Smooth muscle cell (in vitro differentiated cells): Measurements from ENCODE around the gene PRPF31. TPM values are rescaled to one million over a fixed set of nuclear protein-coding genes. Genes with fewer than 3 reads are reported as not detected.

ENCODE experiments used
- DNase-seq: peaks from one replicate; lab custom pipeline; 2025; ENCODE audit not compliant: unreplicated experiment; lab: John Stamatoyannopoulos, UW
- H2AFZ ChIP-seq: fragments of 200-600 bp; sonication (generic); 2 replicates; pipeline ENCODE4 v1.6.0; 2016; ENCODE audit warnings: antibody characterized with exemption, low read depth, mild to moderate bottlenecking
- H3F3A ChIP-seq: fragments of 200-600 bp; sonication (generic); 2 replicates; pipeline ENCODE4 v1.6.0; 2017; ENCODE audit warnings: antibody characterized with exemption, low read depth
- H3K27ac ChIP-seq: fragments of 200-600 bp; sonication (generic); 2 replicates; pipeline ENCODE4 v1.5.1; 2016; ENCODE audit warnings: low read depth, mild to moderate bottlenecking
- H3K27me3 ChIP-seq: fragments of 200-600 bp; sonication (generic); 2 replicates; pipeline ENCODE4 v1.6.1; 2016; ENCODE audit warnings: low read depth, mild to moderate bottlenecking
- H3K36me3 ChIP-seq: fragments of 200-600 bp; sonication (generic); 2 replicates; pipeline ENCODE4 v1.5.1; 2016; ENCODE audit warnings: low read depth
- H3K4me1 ChIP-seq: fragments of 200-600 bp; sonication (generic); 2 replicates; pipeline ENCODE4 v1.5.1; 2016; ENCODE audit warnings: low read depth
- H3K4me2 ChIP-seq: fragments of 200-600 bp; sonication (generic); 2 replicates; pipeline ENCODE4 v1.6.0; 2016; ENCODE audit warnings: mild to moderate bottlenecking
- H3K4me3 ChIP-seq: fragments of 200-600 bp; sonication (generic); 2 replicates; pipeline ENCODE4 v1.5.1; 2016; ENCODE audit warnings: mild to moderate bottlenecking
- H3K79me2 ChIP-seq: fragments of 200-600 bp; sonication (generic); 2 replicates; pipeline ENCODE4 v1.6.0; 2016; ENCODE audit warnings: low read depth, mild to moderate bottlenecking
- H3K9ac ChIP-seq: fragments of 200-600 bp; sonication (generic); 2 replicates; pipeline ENCODE4 v1.6.0; 2016; ENCODE audit warnings: low read depth
- H3K9me3 ChIP-seq: fragments of 200-600 bp; sonication (generic); replicated peaks from 2 replicates; pipeline ENCODE4 v1.5.1; 2016; ENCODE audit warnings: low read depth
- H4K20me1 ChIP-seq: fragments of 200-600 bp; sonication (generic); 2 replicates; pipeline ENCODE4 v1.6.0; 2016; ENCODE audit warnings: low read depth
- CTCF ChIP-seq: fragments of 200-600 bp; sonication (generic); IDR thresholded peaks from 2 replicates; pipeline ENCODE4 v1.5.1; 2017; ENCODE audit warnings: borderline replicate concordance, mild to moderate bottlenecking, antibody characterized with exemption; ENCODE audit not compliant: insufficient read depth, poor library complexity, severe bottlenecking
- WGBS: methylation state at CpG from one replicate; pipeline ENCODE4 v1.1.7; 2016; ENCODE audit warnings: low lambda C conversion rate; 5-methylcytosine and 5-hydroxymethylcytosine counted together
- polyA plus RNA-seq: library from polyadenylated mRNA; unstranded; fragments of >200 nt; fragmentation: Nextera tagmentation; extraction: Ambion mirVana; gene quantifications from 2 replicates; pipeline ENCODE4 v1.2.1, GENCODE V29; 2016
- total RNA-seq: library from RNA; depleted of rRNA; stranded (reverse); fragments of >200 nt; gene quantifications from 2 replicates; pipeline ENCODE4 v1.2.3, GENCODE V29; 2014

The PRPF31 gene
- total and polyA plus RNA-seq, 2 experiments from 2014 or later: 42.8 to 81.2 TPM

- no peak overlapping the region for H3K9ac ChIP-seq
- no peak overlapping the region for H3K27ac ChIP-seq
- TF ChIP-seq CTCF: no peak
- peaks cover 7% of the 10 kb centered on the region for H3F3A ChIP-seq
- no peak overlapping the region for H3K4me2 ChIP-seq
- H3K79me2 ChIP-seq: no peaks in the 10 kb centered on the region
- DNase-seq: no peak
- no peaks in the 10 kb centered on the region for H3K9me3 ChIP-seq
- no peaks in the 10 kb centered on the region for H3K4me1 ChIP-seq
- no peaks in the 10 kb centered on the region for H3K36me3 ChIP-seq
- no peak overlapping the region for H3K4me3 ChIP-seq
- H4K20me1 ChIP-seq: peaks cover 20% of the 10 kb centered on the region
- no peaks in the 10 kb centered on the region for H3K27me3 ChIP-seq
- 97% methylated on average over 12 of the region's 12 CpGs for WGBS
- H2AFZ ChIP-seq: no peak overlapping the region
Measured at GRCh38 chr19:54149021-54149812, 33.7 kb downstream of the PRPF31 start.

- H3K4me3 ChIP-seq: no peak overlapping the region
- 90% methylated on average over 23 of the region's 23 CpGs for WGBS
- no peak for DNase-seq
- H3K36me3 ChIP-seq: no peaks in the 10 kb centered on the region
- no peaks in the 10 kb centered on the region for H3K4me1 ChIP-seq
- H3K27ac ChIP-seq: no peak overlapping the region
- no peaks in the 10 kb centered on the region for H3K27me3 ChIP-seq
- H3K9ac ChIP-seq: no peak overlapping the region
- H4K20me1 ChIP-seq: peaks cover 18% of the 10 kb centered on the region
- peaks cover 18% of the 10 kb centered on the region for H3F3A ChIP-seq
- H3K9me3 ChIP-seq: no peaks in the 10 kb centered on the region
- no peak overlapping the region for H3K4me2 ChIP-seq
- no peak for TF ChIP-seq CTCF
- no peak overlapping the region for H2AFZ ChIP-seq
- no peaks in the 10 kb centered on the region for H3K79me2 ChIP-seq
Measured at GRCh38 chr19:54151362-54152035, 35.9 kb downstream of the PRPF31 start.

GRCh38 chr19:54152267-54152666 is 36.7 kb downstream of the PRPF31 start:
- no peak overlapping the region for H3K4me2 ChIP-seq
- no peak overlapping the region for H2AFZ ChIP-seq
- TF ChIP-seq CTCF: no peak
- no peaks in the 10 kb centered on the region for H3K36me3 ChIP-seq
- 85% methylated on average over 11 of the region's 12 CpGs for WGBS
- DNase-seq: no peak
- H4K20me1 ChIP-seq: peaks cover 10% of the 10 kb centered on the region
- no peak overlapping the region for H3K4me3 ChIP-seq
- H3K9me3 ChIP-seq: no peaks in the 10 kb centered on the region
- no peak overlapping the region for H3K9ac ChIP-seq
- H3F3A ChIP-seq: peaks cover 26% of the 10 kb centered on the region
- no peaks in the 10 kb centered on the region for H3K79me2 ChIP-seq
- no peak overlapping the region for H3K27ac ChIP-seq
- no peaks in the 10 kb centered on the region for H3K27me3 ChIP-seq
- no peaks in the 10 kb centered on the region for H3K4me1 ChIP-seq
